Ecto neural progenitor cell (in vitro differentiated cells): ENCODE data around the gene ARHGAP15.

ENCODE experiments used
- DNase-seq: peaks from one replicate; pipeline ENCODE4 v3.0.0-alpha.2; 2018; ENCODE audit warnings: low spot score

The ARHGAP15 gene

GRCh38 chr2:143344780-143345179, 215.6 kb downstream of the ARHGAP15 start:
- DNase-seq: no peak

- DNase-seq: no peak
These were observed 216.9 kb downstream of the ARHGAP15 start for GRCh38 chr2:143345887-143346787.

GRCh38 chr2:143347271-143347695, 218.1 kb downstream of the ARHGAP15 start:
- no peak for DNase-seq

- no peak for DNase-seq
These were observed 218.7 kb downstream of the ARHGAP15 start for GRCh38 chr2:143347901-143348414.

GRCh38 chr2:143354050-143354750, 225.0 kb downstream of the ARHGAP15 start:
- no peak for DNase-seq

GRCh38 chr2:143355870-143356269, 226.7 kb downstream of the ARHGAP15 start:
- DNase-seq: no peak

GRCh38 chr2:143356336-143356735, 227.1 kb downstream of the ARHGAP15 start:
- no peak for DNase-seq

GRCh38 chr2:143356736-143357446, 227.7 kb downstream of the ARHGAP15 start:
- DNase-seq: no peak

- no peak for DNase-seq
These were observed 228.7 kb downstream of the ARHGAP15 start for GRCh38 chr2:143357966-143358365.

GRCh38 chr2:143361346-143361745, 232.1 kb downstream of the ARHGAP15 start:
- DNase-seq: no peak

GRCh38 chr2:143371616-143372015, 242.4 kb downstream of the ARHGAP15 start:
- no peak for DNase-seq

- no peak for DNase-seq
These were observed 246.2 kb downstream of the ARHGAP15 start for GRCh38 chr2:143375384-143375880.

- DNase-seq: no peak
These were observed 249.8 kb downstream of the ARHGAP15 start for GRCh38 chr2:143378996-143379395.

- DNase-seq: no peak
These were observed 250.7 kb downstream of the ARHGAP15 start for GRCh38 chr2:143379955-143380354.

- no peak for DNase-seq
These were observed 253.4 kb downstream of the ARHGAP15 start for GRCh38 chr2:143382573-143382972.

GRCh38 chr2:143383016-143383415, 253.8 kb downstream of the ARHGAP15 start:
- no peak for DNase-seq

GRCh38 chr2:143384111-143384510, 254.9 kb downstream of the ARHGAP15 start:
- DNase-seq: no peak

GRCh38 chr2:143390171-143390570, 261.0 kb downstream of the ARHGAP15 start:
- no peak for DNase-seq

GRCh38 chr2:143392358-143392757, 263.1 kb downstream of the ARHGAP15 start:
- no peak for DNase-seq

- DNase-seq: no peak
These were observed 264.8 kb downstream of the ARHGAP15 start for GRCh38 chr2:143394062-143394461.

GRCh38 chr2:143397884-143398614, 268.8 kb downstream of the ARHGAP15 start:
- DNase-seq: no peak
